GM04504 (cell line): ENCODE measurements around the gene ZBTB7C.

Experiments
- DNase-seq: peaks from one replicate; pipeline ENCODE4 v3.0.0-alpha.2; 2012; ENCODE audit warnings: low read depth

ZBTB7C gene

DNA sequence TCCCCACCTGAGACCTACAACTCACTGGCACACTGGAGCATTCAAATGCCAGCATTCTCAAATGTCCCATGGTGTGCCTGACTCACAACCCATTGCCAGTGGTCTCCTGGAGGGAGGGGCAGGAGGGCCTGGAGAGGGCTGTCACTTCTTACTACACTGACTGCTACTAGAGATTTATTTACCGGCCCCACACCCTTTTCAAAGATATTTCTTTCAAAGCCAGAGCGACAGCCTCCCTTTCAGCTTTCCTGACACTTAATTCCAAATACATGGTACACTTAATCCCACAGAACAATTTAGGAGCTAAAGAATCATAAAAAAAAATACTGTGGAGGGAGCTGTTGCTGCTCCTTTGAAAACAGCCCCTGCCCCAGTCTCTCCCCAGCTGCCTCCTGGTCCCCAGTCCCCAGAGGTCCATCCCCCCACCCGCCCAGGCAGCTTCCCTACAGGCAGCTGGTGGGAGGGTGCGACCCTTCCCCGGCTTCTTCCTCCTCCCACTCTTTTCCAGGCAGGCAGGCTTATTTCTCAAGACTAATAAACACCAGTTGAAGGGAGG lies 349.6 kb downstream of the ZBTB7C start:
- no peak for DNase-seq

DNA sequence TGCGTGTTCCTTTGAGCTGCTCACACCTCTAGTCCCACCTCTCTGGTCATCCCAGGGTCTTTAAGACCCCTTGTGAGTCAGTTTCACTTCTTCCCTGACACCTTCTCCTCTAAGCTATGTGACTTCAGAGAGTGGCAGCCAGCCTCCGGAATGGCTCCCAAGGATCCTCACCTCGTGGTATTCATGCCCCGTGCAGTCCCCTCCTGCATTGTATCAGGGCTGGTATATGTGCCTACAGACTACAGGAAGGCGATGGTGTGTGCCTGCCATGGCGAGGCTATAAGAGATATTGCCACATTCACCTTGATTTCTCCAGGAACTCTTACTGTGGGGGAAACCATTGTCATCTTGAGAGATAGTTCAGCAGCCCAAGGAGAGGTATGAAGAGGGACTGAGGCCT lies 350.7 kb downstream of the ZBTB7C start:
- no peak for DNase-seq

DNA sequence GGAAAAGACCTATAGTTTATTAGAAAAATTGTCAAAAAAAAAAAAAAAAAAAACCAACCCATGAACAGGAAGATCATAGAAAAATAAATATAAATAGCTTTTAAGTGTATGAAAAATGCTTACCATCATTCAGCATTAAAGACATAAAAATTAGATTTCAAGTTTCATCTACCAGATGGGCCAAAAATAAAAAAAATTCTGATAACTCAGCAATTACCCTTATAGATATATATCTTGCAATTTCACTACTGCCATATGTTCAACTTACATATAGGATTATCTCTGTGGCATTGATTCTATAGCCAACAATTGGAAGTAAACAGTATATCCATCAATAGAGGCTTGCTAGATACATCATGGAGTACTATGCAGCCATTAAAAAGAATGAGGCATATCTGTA lies 352.2 kb downstream of the ZBTB7C start:
- DNase-seq = no peak

DNA sequence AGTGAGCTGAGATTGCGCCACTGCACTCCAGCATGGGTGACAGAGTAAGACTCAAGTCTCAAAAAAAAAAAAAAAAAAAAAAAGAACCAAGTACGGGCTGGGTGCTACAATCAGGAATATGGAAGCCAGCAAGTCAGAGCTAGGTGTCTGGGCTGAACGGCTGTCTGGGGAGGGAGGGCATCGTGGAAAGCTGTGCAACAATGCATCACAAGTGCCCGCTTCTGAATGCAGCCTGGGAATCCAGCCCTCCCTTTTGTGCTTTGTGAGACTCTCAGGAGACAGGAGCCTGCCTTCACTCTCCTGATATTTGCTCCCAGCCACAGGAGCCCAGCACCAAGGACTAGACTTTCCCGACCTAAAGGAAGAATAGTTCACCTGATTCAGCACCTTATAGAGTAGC lies 353.8 kb downstream of the ZBTB7C start:
- DNase-seq = no peak

DNA sequence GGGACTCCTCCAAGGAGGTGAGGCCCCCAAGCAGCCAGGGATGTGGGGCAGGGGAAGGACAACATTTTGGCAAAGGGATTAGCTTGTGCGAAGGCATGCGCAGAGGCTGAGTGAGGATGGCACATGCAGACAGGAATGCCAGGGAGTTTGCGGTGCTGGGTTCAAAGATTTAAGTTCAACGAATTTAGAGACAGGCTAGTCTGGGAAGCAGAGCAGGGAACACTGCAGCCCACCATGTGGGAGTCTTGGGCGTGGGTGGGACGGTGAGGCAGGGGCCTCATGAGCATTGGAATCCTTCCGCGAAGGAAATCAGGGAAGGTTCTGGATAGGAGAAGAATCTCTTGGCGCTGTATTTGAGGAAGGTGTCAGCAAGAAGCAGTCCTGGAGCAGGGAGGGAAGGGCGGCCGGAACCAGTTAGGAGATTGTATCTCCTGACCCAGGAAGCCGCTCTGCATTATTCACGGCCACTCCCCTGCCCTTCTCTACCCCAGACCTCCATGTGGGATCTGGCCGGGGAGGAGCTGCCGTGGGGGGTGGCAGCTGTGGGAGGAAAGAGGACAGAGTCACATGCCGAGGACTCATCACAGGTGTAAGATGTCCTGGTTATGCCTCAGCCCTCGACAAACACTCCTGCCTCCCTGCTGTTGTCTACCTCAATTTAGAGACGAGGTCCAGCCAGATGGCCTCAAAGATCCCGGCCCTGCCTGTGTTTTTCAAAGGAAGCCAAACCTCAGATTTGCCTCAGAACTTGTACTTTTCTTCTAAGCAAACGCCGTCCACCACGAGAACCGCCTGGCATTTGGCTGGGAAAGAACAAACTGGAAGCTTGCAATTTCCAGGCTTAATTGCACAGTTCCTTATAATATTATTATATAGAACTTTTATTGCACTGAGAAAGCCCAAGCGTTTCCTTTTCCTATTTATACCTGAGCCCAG lies 355.0 kb downstream of the ZBTB7C start:
- DNase-seq = no peak

DNA sequence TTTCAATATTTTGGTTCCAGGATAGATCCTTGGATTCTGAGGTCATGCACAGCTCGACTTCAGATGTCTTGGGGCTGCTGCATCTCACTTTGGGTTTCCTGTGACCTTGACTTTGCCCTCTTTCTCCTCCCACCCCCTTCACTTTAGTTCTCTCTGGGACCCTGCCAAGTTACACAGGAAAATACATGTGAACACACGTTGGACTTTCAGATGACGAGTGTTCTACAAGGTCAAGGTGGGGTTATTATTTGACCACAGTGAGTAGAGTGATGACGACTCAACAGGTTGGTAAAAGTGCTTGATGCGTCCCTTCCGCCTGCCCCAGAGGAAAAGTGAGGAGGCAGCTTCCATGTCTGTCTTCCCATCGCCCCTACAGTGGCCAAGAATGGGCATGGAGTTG lies 356.3 kb downstream of the ZBTB7C start:
- no peak for DNase-seq

DNA sequence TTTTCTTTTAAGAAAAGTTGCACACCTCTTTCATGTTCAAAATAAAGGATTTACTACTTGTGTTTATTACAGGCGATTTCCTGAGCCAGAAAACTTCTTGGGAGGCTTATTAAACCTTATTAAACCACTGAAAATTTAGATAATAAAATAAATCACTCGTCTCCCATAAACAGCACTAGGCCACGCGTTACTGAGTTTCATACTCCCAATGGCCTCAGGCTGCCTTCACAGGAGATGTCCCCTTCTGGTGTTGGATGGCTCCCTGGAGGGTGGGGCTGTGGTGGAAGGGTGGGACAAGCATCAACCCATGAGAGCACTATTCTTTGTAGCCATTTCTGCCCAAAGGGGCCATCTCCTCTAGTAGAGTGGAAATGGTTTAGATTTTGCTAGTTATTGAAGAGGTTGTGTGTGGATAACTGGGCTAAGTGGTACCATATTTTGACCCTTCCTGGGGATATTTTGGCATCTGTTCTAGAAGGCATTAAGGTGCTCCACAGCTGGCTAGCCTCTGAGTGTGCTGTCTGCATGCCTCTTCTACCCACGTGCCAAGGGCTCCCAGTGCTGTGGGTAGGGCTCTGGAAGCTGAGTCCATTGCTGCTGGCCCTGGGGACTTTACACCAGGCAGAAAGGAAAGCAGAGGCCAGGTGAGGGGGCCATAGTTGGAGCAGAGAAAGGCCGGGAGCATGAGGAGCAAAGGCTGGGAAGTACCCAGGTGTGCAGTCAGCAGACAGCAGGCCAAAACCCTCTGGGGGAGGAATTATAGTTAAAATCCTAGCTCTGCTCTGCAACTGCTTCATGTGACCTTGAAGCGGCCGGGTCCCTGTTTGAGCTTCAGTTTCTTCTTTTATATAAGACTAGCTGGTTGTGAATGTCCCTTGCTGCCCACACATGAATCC lies 357.0 kb downstream of the ZBTB7C start:
- no peak for DNase-seq

DNA sequence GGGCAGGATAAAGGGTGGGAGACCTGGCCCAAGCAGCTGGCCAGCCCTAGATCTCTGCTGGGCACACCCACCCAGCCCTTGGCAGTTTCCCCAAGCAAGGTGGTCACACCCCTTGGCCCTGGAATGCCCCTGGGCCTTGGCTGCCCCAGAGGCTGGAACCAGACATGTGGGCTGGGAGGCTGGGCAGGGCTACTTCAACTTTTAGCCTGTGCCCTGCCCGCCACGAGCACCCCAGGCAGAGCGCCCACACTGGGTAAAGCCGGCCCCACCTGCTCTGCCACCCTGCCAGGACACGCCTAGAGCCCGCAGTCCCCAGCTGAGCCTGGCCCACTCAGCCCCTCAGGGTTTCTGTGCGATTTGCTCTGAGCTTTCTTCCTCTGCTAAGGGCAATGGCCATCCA lies 359.0 kb downstream of the ZBTB7C start:
- no peak for DNase-seq

DNA sequence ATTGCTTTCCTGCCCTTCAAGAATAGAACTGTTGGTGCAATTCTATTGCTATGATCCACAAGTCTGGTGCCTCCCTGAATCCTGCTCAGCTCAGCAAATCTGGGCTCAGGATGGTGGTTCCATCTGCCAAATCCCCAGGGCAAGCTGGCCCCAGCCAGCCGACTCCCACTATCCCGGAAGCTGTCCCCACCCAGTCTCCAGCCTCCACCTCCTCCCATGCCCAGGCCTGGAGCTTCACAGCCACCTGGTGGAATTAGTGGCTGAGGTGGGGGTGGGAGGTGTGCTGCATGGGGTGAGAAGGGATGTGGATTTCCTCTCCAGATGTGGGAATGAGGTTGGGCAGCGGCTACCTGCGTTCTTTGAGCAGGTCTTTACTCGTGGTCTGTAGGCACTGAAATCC lies 359.4 kb downstream of the ZBTB7C start:
- no peak for DNase-seq

DNA sequence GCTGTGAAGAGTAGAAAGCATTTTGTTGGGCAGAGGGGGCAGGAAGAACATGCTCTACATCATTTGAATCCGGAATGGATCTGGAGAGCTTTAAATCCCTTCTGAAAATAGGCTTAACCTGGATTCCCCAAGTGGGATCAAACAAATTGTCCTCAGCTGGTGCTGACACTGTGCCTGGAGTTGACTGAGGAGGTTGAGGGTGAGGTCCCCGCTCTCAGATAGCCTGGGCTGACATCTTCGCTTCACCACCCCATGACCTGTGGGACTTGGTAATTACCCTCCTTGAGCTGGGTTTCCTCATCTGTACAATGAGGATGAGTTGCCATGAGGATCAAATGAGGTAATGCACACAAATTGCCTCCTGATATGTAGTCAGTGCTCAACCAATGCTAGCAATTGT lies 360.9 kb downstream of the ZBTB7C start:
- no peak for DNase-seq

DNA sequence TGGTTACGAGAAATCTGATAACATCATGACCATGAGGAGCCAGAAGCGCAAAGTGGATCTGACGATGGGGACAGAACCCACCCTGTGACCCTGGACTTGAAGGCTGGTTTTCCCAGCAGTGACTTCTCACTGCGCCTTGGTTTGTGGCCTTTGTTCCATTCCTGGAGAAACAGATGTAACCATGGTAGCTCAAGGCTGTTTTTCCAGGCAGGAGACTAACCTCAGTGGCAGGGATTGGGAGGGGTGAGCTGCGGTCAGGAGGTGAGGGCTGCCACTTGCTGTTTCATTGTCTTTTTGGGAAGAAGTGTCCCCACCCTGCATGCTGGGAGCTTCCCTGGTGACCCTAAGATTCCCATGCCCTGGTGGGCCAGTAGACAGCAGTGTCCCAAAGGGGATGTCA lies 362.3 kb downstream of the ZBTB7C start:
- no peak for DNase-seq

DNA sequence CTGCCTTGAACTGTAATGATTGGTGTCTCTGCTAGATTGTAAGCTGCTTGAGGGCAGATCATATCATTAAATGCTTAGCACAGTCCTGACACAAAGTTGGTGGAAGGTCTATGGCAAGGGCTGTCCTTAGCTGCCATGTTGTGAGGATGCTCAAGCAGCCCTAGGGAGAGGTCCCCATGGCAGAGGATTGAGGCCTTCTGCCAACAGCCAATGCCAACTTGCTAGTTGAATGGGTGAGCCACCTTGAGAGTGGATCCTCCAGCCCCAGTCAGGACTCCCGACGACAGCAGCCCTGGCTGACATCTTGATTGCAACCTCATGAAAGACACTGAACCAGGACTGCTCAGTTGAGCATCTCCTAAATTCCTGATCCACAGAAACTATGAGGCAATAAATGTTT lies 363.4 kb downstream of the ZBTB7C start:
- DNase-seq = no peak

DNA sequence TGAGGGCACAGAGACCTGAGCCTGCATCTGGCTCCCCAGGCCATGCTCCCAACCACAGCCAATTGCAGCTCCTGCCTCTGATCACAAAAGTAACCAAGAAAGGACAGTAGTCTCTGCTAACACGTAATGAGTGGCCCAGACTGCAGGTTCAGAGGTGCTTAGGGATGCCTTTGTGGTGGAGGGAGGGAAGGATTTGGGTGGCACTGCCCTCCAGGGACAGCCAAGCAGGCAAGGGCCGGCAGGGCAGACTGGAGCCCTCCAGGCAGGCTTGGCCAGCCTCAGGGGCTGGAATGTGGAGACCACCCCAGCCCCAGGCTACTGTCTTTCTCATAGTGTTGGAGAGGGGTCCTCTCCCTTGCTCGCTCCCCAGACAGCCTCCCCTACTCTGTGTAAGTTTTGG lies 364.2 kb downstream of the ZBTB7C start:
- no peak for DNase-seq

DNA sequence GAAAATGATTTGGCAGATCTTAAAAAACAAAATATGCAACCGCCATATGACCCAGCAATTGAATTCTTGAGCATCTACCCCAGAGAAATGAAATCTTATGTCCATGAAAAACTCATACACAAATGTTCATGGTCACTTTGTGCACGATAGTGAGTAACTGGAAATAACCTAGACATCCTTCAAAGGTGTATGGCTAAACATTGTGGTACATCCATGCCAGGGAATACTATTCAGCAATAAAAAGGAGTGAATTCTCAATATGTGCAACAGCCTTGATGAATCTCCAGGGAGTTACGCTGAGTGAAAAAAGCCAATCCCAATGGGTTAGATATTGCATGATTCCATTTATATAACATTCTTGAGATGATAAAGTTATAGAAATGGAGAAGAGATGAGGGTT lies 366.0 kb downstream of the ZBTB7C start:
- DNase-seq = no peak

DNA sequence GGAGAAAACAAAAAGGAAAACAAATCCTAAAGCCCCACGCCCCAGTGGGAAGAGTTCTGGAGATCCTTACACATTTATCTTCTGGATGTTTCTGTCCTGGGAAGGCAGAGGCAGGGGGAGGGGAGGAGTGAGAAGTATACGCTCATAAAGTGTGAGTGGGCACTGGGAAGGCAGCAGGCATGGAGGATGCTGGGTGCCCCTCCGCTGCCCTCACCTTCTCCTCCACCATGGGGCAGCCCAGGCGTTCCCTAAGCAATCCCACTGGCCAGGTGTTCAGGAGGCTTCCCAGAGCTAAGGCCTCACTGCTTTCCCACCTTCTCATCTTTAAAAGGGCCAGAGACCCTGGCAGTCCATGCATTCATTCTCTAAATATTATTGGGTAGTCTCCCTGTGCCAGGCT lies 366.8 kb downstream of the ZBTB7C start:
- DNase-seq = no peak

DNA sequence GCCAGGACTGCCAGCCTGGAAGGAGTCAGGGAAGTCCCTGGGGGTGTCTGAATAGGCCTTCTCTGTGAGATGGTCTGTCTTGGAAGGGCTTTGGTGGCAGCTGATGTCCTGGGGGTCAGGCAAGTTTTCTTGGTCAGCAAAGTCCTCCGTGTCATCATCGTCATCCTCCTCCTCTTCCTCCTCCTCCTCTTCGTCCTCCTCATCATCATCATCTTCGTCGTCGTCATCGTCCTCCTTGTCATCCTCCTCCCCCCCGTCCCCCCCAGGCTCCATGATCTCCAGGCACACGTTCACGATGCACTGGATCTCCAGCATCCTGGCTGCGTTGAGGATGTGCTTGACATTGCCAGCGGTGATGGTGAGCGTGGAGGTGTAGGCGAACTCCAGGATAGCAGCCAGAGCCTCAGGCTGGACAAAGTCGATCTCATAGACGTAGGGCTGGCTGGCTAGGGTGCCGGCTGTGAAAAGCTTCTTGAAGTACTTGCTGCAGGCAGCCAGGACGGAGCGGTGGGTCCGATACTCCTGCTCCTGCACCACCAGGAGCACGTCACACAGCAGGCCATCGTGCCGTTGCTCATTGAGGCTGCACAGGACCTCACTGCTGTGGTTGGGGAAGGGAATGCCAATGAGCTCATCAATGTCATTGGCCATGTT lies 368.6 kb downstream of the ZBTB7C start:
- DNase-seq = no peak

DNA sequence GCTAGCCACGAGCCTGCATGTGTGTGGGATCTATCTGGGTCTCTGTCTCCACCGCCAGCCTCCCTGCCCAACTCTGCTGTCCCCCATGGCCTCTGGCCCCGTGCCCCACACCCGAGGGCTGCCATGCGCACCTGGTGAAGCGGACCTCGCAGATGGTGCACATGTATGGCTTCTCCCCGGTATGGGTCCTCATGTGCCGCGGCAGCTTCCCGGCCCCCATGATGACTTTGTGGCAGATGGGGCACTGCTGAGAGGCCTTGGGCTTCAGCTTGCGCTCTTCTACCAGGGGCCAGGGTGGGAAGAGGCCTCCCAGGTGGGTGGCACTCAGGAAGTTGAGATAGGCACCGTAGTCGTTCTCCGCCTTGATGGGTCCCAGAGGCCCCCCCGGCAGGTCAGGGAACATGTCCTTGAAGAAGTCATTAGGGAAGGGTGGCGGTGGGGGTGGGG lies 369.4 kb downstream of the ZBTB7C start:
- no peak for DNase-seq

DNA sequence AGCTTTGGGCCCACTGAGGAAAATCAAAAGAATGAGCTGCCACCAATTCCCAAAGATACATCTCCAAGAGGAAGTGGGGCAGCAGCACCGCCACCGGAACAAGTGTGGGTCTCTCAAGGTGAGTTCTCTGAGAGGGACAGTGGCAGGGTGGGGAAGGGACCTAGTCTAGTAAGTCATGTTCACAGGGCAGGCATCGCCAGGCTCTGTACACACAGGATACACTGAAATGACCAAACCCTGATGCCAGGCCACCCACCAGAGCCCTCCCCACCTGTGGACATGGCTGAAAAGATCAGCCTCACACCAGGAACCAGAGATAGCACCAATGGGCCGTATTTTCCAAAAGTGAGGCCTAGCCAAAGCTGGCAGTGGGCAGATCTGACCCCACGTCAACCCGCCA lies 370.5 kb downstream of the ZBTB7C start:
- no peak for DNase-seq

DNA sequence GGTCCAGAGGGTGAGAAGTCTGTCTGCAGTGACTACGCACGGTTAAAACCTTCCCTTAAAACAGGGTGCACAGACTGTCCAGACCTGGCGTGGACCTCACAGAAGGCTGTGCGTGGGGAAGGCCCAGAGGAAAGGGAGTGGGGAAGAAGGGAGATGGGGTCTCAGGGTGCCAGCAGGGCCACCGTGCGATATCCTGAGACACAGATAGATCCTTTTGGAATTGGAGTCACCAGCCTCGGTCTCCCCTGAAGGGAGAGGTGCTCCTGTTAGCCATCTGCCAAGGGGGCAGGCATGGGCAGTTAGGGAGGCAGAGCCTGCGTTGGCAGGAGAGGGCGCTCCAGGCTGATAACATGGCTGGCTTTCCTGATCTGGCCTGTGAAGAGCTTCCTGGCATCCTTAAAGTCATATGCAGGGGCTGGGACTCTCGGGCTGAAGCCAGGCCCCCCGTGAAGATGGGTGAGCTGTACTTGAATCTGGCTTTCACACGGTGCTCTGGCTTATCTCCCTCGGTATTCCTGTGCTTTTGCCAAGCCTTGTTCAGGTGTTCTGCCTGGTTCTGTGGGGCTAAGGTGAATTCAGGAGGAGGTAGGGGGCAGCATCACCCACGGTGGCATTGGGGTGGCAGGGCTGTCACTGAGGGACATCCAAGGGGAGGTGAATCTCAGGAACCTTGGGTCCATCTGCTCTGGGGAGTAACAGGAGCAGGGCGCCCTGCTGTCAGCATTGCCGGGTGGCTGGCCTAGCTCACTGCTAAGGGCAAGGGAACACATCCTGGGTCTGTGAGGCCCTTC lies 371.5 kb downstream of the ZBTB7C start:
- no peak for DNase-seq

DNA sequence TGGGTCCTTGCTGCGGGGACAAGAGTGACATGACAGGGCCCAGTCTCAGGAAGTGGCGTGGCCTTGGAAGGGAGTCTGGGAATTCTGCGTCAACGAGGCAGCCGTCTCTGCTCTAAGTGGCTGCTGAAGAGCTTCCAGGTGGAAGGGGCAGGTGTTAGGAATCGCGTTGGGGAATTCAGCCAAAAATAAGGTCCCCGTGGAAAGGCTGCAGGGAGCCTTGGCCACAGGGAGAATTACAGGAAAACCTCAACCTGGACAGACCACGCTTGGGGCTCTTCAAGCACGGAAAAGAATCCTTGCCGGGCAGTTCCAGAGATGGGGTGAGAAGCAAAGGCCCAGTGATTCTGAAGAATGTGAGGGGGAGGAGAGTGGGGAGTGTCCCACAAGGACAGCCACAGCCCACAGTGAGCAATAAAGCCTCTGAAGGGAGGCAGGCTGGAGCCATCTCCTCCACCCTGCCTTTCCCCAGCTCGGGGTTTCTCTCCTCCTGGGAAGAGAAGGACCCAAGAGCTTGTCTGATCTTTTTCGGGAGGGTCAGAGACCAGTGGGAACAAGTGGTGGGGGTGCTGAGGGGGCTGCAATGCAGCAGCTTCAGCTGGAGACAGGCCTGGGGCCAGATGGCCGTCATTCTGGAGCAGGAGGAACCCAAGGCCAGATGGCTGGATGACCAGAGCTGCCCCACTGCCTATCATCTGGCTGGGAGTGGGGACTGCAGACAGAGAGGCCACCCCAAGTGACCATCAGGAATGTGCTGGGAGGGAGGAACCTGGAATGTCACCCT lies 372.4 kb downstream of the ZBTB7C start:
- DNase-seq = no peak

DNA sequence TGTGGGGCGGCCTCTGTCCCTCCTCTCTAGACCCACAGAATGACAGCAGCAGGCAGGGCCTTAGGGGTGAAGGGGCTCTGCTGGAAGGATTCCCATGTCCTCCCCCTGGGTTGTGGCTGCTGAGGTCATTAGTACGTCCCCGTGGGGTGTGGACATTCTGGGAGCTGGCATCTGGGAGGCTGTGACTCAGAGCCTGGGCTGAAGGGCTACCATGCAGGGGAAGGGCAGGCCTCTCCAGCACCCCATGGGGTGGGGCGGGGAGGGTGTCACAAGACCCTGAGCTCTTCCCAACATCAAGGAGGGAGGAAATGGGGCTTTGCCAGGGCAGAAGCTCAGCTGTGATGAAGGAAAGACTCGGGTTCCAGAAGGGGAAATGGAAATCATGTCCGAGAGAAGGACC lies 373.0 kb downstream of the ZBTB7C start:
- no peak for DNase-seq
